ENCODE data around the gene PLK2. TPM values are rescaled to one million over a fixed set of nuclear protein-coding genes. Genes with fewer than 3 reads are reported as not detected.
A peak's percentile ranks its signal among the peaks of the same experiment; 100 is the strongest.

Gene PLK2
- total and polyA plus RNA-seq, 4 donors: 20.1 to 363 (median 40.9) TPM

DNA sequence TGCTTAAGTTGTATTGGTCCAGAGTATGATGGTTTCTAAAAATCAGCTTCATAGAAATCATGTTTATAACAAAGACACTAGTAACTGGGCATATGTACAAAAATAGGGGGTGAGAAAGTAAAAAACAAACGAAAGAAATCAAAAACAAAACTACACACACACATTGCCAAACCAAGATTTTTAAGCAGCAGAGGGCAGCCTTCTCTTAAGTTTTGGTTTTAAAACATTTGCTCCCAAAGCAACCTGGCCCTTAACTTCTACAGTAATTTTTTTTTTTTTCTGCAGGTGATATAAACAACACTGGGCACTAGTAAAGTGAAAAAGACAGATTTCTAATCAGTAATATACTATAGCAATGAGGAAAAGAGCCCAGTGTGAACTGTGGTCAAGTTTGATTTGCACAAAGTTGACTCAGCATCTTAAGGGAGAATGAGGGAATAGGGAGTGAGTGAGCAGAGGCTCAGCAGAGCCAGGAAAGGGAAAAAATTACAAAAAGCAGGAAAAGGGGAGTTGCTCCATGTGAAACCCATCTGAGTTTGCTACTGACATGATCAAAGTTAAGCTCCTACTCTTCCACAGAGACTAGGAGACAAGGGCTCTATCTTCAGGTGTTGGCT is 18.0 kb upstream of the PLK2 start:
- DNase-seq (peak in 2 of 3 donors; percentile 69 to 70), ATAC-seq (ENCODE audit: insufficient read depth, low FRiP score) (no peak)
- Histone ChIP-seq H3K4me3 (no peak overlapping the region), H3K9ac (ENCODE audit: insufficient read depth in 1 of 2, low read length in 2 of 2) (no peak overlapping the region), H3K27me3 (ENCODE audit: control insufficient read depth in 3 of 3, insufficient read depth in 3 of 3, low read length in 2 of 3) (no peaks in the 10 kb centered on the region), H3K27ac (ENCODE audit: low read depth in 1 of 2, low read length in 1 of 2) (no peak overlapping the region), H3K9me3 (ENCODE audit: control insufficient read depth in 4 of 4, insufficient read depth in 3 of 4, low read length in 3 of 4) (peaks cover 0 to 10% (median under 1%) of the 10 kb centered on the region in 4 donors), H3K4me1 (ENCODE audit: control insufficient read depth in 5 of 5, insufficient read depth in 5 of 5, low read length in 5 of 5) (peaks cover 0 to 6% (median 0%) of the 10 kb centered on the region in 5 donors), H3K36me3 (ENCODE audit: control insufficient read depth in 4 of 4, insufficient read depth in 4 of 4, low read length in 4 of 4) (no peaks in the 10 kb centered on the region)
- no peak for TF ChIP-seq CTCF (IDR thresholded peaks at IDR 0.05; ENCODE audit: control extremely low read depth, extremely low read depth)
- 23 to 33% methylated on average over 1 of the region's 1 CpG for WGBS, 2 donors

DNA sequence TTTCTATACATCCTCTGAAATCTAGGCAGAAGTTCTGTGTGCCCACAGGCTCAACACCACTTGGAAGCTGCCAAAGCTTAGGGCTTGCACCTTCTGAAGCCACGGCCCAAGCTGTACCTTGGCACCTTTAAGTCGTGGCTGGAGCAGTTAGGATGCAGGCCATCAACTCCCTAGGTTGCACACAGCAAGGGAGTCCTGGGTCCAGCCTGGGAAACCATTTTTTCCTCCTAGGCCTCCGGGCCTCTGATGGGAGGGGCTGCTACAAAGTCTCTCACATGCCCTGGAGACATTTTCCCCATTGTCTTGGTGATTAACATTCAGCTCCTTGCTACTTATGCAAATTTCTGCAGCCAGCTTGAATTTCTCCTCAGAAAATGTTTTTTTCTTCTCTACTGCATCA is 15.5 kb upstream of the PLK2 start:
- WGBS, 2 donors: 78 to 100% methylated on average over 3 of the region's 3 CpGs
- Histone ChIP-seq H3K9ac (ENCODE audit: insufficient read depth in 1 of 2, low read length in 2 of 2) (no peak overlapping the region), H3K27me3 (ENCODE audit: control insufficient read depth in 3 of 3, insufficient read depth in 3 of 3, low read length in 2 of 3) (no peaks in the 10 kb centered on the region), H3K36me3 (ENCODE audit: control insufficient read depth in 4 of 4, insufficient read depth in 4 of 4, low read length in 4 of 4) (no peaks in the 10 kb centered on the region), H3K9me3 (ENCODE audit: control insufficient read depth in 4 of 4, insufficient read depth in 3 of 4, low read length in 3 of 4) (peaks cover 0 to 5% (median 0%) of the 10 kb centered on the region in 4 donors), H3K27ac (ENCODE audit: low read depth in 1 of 2, low read length in 1 of 2) (no peak overlapping the region), H3K4me1 (ENCODE audit: control insufficient read depth in 5 of 5, insufficient read depth in 5 of 5, low read length in 5 of 5) (peaks cover 0 to 2% (median 0%) of the 10 kb centered on the region in 5 donors), H3K4me3 (no peak overlapping the region)
- no peak for DNase-seq
- ATAC-seq (ENCODE audit: insufficient read depth, low FRiP score): no peak
- TF ChIP-seq CTCF (IDR thresholded peaks at IDR 0.05; ENCODE audit: control extremely low read depth, extremely low read depth): no peak

DNA sequence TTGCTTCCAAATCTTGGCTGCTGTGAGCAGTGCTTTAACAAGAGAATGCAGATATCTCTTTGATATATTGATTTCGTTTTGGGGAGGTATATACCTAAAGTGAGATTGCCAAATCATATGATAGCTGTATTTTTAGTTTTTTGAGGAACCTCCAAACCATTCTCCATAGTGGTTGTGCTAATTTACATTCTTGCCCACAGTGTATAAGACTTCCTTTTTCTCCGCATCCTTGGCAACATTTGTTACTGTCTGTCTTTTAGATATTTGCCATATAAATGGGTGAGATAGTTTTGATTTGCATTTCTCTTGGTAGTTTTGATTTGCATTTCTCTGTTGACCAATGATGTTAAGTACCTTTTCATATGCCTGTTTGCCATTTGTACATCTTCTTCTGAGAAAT is 10.0 kb upstream of the PLK2 start:
- ATAC-seq (ENCODE audit: insufficient read depth, low FRiP score): no peak
- 43 to 67% methylated on average over 2 of the region's 2 CpGs for WGBS, 2 donors
- Histone ChIP-seq H3K27ac (ENCODE audit: low read depth in 1 of 2, low read length in 1 of 2) (no peak overlapping the region), H3K4me1 (ENCODE audit: control insufficient read depth in 5 of 5, insufficient read depth in 5 of 5, low read length in 5 of 5) (no peaks in the 10 kb centered on the region), H3K27me3 (ENCODE audit: control insufficient read depth in 3 of 3, insufficient read depth in 3 of 3, low read length in 2 of 3) (no peaks in the 10 kb centered on the region), H3K36me3 (ENCODE audit: control insufficient read depth in 4 of 4, insufficient read depth in 4 of 4, low read length in 4 of 4) (no peaks in the 10 kb centered on the region), H3K4me3 (no peak overlapping the region), H3K9ac (ENCODE audit: insufficient read depth in 1 of 2, low read length in 2 of 2) (no peak overlapping the region), H3K9me3 (ENCODE audit: control insufficient read depth in 4 of 4, insufficient read depth in 3 of 4, low read length in 3 of 4) (no peaks in the 10 kb centered on the region)
- no peak for DNase-seq
- no peak for TF ChIP-seq CTCF (IDR thresholded peaks at IDR 0.05; ENCODE audit: control extremely low read depth, extremely low read depth)

- DNase-seq (no peak), ATAC-seq (ENCODE audit: insufficient read depth, low FRiP score) (peak; percentile 47)
- peaks cover 0 to 4% (median 0%) of the 10 kb centered on the region in 5 donors for H3K4me1 ChIP-seq (ENCODE audit: control insufficient read depth in 5 of 5, insufficient read depth in 5 of 5, low read length in 5 of 5)
- H3K36me3 ChIP-seq (ENCODE audit: control insufficient read depth in 4 of 4, insufficient read depth in 4 of 4, low read length in 4 of 4): no peaks in the 10 kb centered on the region
- WGBS, 2 donors: 44 to 45% methylated on average over 4 of the region's 4 CpGs
- no peak overlapping the region for H3K27ac ChIP-seq (ENCODE audit: low read depth in 1 of 2, low read length in 1 of 2)
- no peaks in the 10 kb centered on the region for H3K27me3 ChIP-seq (ENCODE audit: control insufficient read depth in 3 of 3, insufficient read depth in 3 of 3, low read length in 2 of 3)
- H3K9ac ChIP-seq (ENCODE audit: insufficient read depth in 1 of 2, low read length in 2 of 2): no peak overlapping the region
- H3K4me3 ChIP-seq: no peak overlapping the region
- TF ChIP-seq CTCF (IDR thresholded peaks at IDR 0.05; ENCODE audit: control extremely low read depth, extremely low read depth): no peak
- no peaks in the 10 kb centered on the region for H3K9me3 ChIP-seq (ENCODE audit: control insufficient read depth in 4 of 4, insufficient read depth in 3 of 4, low read length in 3 of 4)
Observed at GRCh38 chr5:58466939-58467338, 7.1 kb upstream of the PLK2 start.
